Activated CD8-positive, alpha-beta T cell treated with anti-CD3 and anti-CD28 coated beads for 36 hours (primary cell): ENCODE results near the gene ACTG2. TPM values are rescaled to one million over a fixed set of nuclear protein-coding genes. Genes with fewer than 3 reads are reported as not detected.

Experiments
- ATAC-seq: fragments of 200-7000 bp; cut with Tn5 transposase; one replicate; pipeline ENCODE4 v1.10.0; 2021; ENCODE audit warnings: mild to moderate bottlenecking, moderate library complexity
- CTCF ChIA-PET: fragments of 350-600 bp; sonication (Branson Sonifier 250); formaldehyde crosslinking; loops from one replicate; lab custom pipeline; 2021; ENCODE audit warnings: antibody characterized with exemption; lab: Charles Lee
- POLR2A ChIA-PET: fragments of 350-600 bp; sonication (Branson Sonifier 250); formaldehyde crosslinking; loops from one replicate; lab custom pipeline; 2021; ENCODE audit warnings: antibody characterized with exemption; lab: Charles Lee
- DNase-seq: peaks from one replicate; pipeline ENCODE4 v3.0.0-alpha.2; 2020
- H3K27ac Mint-ChIP-seq: one replicate; pipeline ENCODE4 v1.8.0; 2021; ENCODE audit warnings: mild to moderate bottlenecking, mixed read lengths
- H3K27me3 Mint-ChIP-seq: one replicate; pipeline ENCODE4 v1.8.0; 2021; ENCODE audit warnings: mixed read lengths
- H3K36me3 Mint-ChIP-seq: one replicate; pipeline ENCODE4 v1.8.0; 2021; ENCODE audit warnings: low read depth, mixed read lengths
- H3K4me1 Mint-ChIP-seq: one replicate; pipeline ENCODE4 v1.8.0; 2021; ENCODE audit warnings: low read depth, mixed read lengths
- H3K4me3 Mint-ChIP-seq: one replicate; pipeline ENCODE4 v1.8.0; 2021; ENCODE audit warnings: mild to moderate bottlenecking, moderate library complexity, mixed read lengths
- H3K9me3 Mint-ChIP-seq: one replicate; pipeline ENCODE4 v1.8.0; 2021; ENCODE audit warnings: mixed read lengths
- CTCF ChIP-seq: fragments of 200-600 bp; IDR thresholded peaks from one replicate; pipeline ENCODE4 v1.8.0; 2022; ENCODE audit warnings: antibody characterized with exemption, mild to moderate bottlenecking
- intact Hi-C: fragments of 100-400 bp; cut with micrococcal nuclease; formaldehyde crosslinking; loops from one replicate; pipeline ENCODE4 v1.10.0; 2022
- total RNA-seq, 2 experiments: library from RNA; stranded (reverse); gene quantifications; one replicate each; pipeline ENCODE4 v1.2.3, GENCODE V29; 2021

The ACTG2 gene
- total RNA-seq, 2 experiments from 2014 or later = 0.11 to 0.27 TPM

- Mint-ChIP-seq H3K36me3 (no peaks in the 10 kb centered on the region), H3K9me3 (no peaks in the 10 kb centered on the region), H3K4me1 (peaks cover 10% of the 10 kb centered on the region), H3K4me3 (no peak overlapping the region), H3K27ac (no peak overlapping the region), H3K27me3 (no peaks in the 10 kb centered on the region)
- POLR2A ChIA-PET = no interaction called here
- intact Hi-C loops = no loop called here
- CTCF ChIA-PET = interaction anchor here (1.0 kb wide), 1 partner anchor 243 kb away, joined by 3 read pairs; the partner anchor contains the start of gene BOLA3
- DNase-seq (no peak), ATAC-seq (no peak)
- TF ChIP-seq CTCF = no peak
These were observed 12.1 kb downstream of the ACTG2 start for GRCh38 chr2:73904952-73905351.

GRCh38 chr2:73906847-73907505 is 14.2 kb downstream of the ACTG2 start:
- DNase-seq (no peak), ATAC-seq (no peak)
- H3K27me3 Mint-ChIP-seq = no peaks in the 10 kb centered on the region
- H3K27ac Mint-ChIP-seq = no peak overlapping the region
- ChIA-PET CTCF (interaction anchor here (1.0 to 2.7 kb wide), 11 partner anchors 27 to 244 kb away, joined by 3 to 22 read pairs (median 6); partner anchors contain the start of gene BOLA3), POLR2A (interaction anchor here (0.6 to 2.4 kb wide), 3 partner anchors 10 to 213 kb away, joined by 3 to 7 read pairs (median 4); no protein-coding TSS in a partner anchor)
- intact Hi-C loops = no loop called here
- H3K9me3 Mint-ChIP-seq = no peaks in the 10 kb centered on the region
- no peak for TF ChIP-seq CTCF
- peaks cover 10% of the 10 kb centered on the region for H3K4me1 Mint-ChIP-seq
- no peaks in the 10 kb centered on the region for H3K36me3 Mint-ChIP-seq
- no peak overlapping the region for H3K4me3 Mint-ChIP-seq

- peak; percentile 48 for TF ChIP-seq CTCF
- POLR2A ChIA-PET = interaction anchor here (0.8 to 2.4 kb wide), 4 partner anchors 9 to 212 kb away, joined by 3 to 7 read pairs (median 4); no protein-coding TSS in a partner anchor
- peaks cover 10% of the 10 kb centered on the region for H3K4me1 Mint-ChIP-seq
- H3K27ac Mint-ChIP-seq = peak overlapping the region; percentile 75
- H3K9me3 Mint-ChIP-seq = no peaks in the 10 kb centered on the region
- no peaks in the 10 kb centered on the region for H3K27me3 Mint-ChIP-seq
- intact Hi-C loops = no loop called here
- H3K4me3 Mint-ChIP-seq = no peak overlapping the region
- CTCF ChIA-PET = interaction anchor here (0.6 to 2.7 kb wide), 38 partner anchors 9 to 257 kb away, joined by 3 to 22 read pairs (median 4); partner anchors contain the start of genes BOLA3, DGUOK and STAMBP
- ATAC-seq (peak; percentile 95), DNase-seq (peak; percentile 84)
- no peaks in the 10 kb centered on the region for H3K36me3 Mint-ChIP-seq
These were observed 15.1 kb downstream of the ACTG2 start for GRCh38 chr2:73907840-73908452.

- DNase-seq = no peak
- Mint-ChIP-seq H3K4me1 (peaks cover 10% of the 10 kb centered on the region), H3K9me3 (no peaks in the 10 kb centered on the region), H3K27me3 (no peaks in the 10 kb centered on the region), H3K4me3 (no peak overlapping the region), H3K36me3 (no peaks in the 10 kb centered on the region), H3K27ac (no peak overlapping the region)
- no peak for TF ChIP-seq CTCF
- ChIA-PET CTCF (interaction anchor here (0.6 to 3.3 kb wide), 16 partner anchors 9 to 242 kb away, joined by 3 to 22 read pairs (median 7); partner anchors contain the start of genes BOLA3, DGUOK and STAMBP), POLR2A (interaction anchor here (1.1 to 2.4 kb wide), 3 partner anchors 12 to 188 kb away, joined by 3 to 7 read pairs (median 3); no protein-coding TSS in a partner anchor)
- ATAC-seq = no peak
- intact Hi-C loops = no loop called here
These were observed 16.2 kb downstream of the ACTG2 start for GRCh38 chr2:73908689-73909652.
